Islet precursor cell (in vitro differentiated cells): Measurements from ENCODE around the gene VSIG10L.

Source experiments
- DNase-seq: peaks from one replicate; pipeline ENCODE4 v3.0.0-alpha.2; 2018

The VSIG10L gene

GRCh38 chr19:51311351-51312257 is 30.3 kb downstream of the VSIG10L start, which contains the start of gene IGLON5:
TSS of gene IGLON5 (plus strand) at chr19:51311644. CDS start at chr19:51311848, 204 bp downstream.
- DNase-seq, result peak; percentile 81

- no peak for DNase-seq
Measured at GRCh38 chr19:51305479-51305878, 36.5 kb downstream of the VSIG10L start.

- peak; percentile 22 for DNase-seq
Measured at GRCh38 chr19:51301266-51301665, 40.7 kb downstream of the VSIG10L start.

- no peak for DNase-seq
Measured at GRCh38 chr19:51297406-51297805, 44.5 kb downstream of the VSIG10L start.

GRCh38 chr19:51296336-51297093 is 45.4 kb downstream of the VSIG10L start:
- DNase-seq, result no peak

- no peak for DNase-seq
Measured at GRCh38 chr19:51295382-51296126, 46.4 kb downstream of the VSIG10L start.

GRCh38 chr19:51294977-51295375 is 47.0 kb downstream of the VSIG10L start:
- DNase-seq, result no peak

GRCh38 chr19:51294211-51294976 is 47.5 kb downstream of the VSIG10L start:
- DNase-seq, result no peak

GRCh38 chr19:51293571-51294210 is 48.2 kb downstream of the VSIG10L start:
- no peak for DNase-seq

GRCh38 chr19:51292971-51293370 is 49.0 kb downstream of the VSIG10L start:
- DNase-seq, result no peak

GRCh38 chr19:51289635-51290034 is 52.3 kb downstream of the VSIG10L start:
- no peak for DNase-seq

- no peak for DNase-seq
Measured at GRCh38 chr19:51285682-51286081, 56.3 kb downstream of the VSIG10L start.

- no peak for DNase-seq
Measured at GRCh38 chr19:51282335-51282734, 59.6 kb downstream of the VSIG10L start.
